Measurements from ENCODE around the gene LRRC75A. TPM values are rescaled to one million over a fixed set of nuclear protein-coding genes. Genes with fewer than 3 reads are reported as not detected.
"Not testable (repeated sequence)": the region's sequence is repeated elsewhere in the genome, so short reads cannot be mapped to it uniquely, and the experiment has no call there.

Gene LRRC75A
- polyA plus RNA-seq, 1 donor (not counting 4 experiments of a cell fraction or from before 2014, with no cell fraction given) = not detected

DNA sequence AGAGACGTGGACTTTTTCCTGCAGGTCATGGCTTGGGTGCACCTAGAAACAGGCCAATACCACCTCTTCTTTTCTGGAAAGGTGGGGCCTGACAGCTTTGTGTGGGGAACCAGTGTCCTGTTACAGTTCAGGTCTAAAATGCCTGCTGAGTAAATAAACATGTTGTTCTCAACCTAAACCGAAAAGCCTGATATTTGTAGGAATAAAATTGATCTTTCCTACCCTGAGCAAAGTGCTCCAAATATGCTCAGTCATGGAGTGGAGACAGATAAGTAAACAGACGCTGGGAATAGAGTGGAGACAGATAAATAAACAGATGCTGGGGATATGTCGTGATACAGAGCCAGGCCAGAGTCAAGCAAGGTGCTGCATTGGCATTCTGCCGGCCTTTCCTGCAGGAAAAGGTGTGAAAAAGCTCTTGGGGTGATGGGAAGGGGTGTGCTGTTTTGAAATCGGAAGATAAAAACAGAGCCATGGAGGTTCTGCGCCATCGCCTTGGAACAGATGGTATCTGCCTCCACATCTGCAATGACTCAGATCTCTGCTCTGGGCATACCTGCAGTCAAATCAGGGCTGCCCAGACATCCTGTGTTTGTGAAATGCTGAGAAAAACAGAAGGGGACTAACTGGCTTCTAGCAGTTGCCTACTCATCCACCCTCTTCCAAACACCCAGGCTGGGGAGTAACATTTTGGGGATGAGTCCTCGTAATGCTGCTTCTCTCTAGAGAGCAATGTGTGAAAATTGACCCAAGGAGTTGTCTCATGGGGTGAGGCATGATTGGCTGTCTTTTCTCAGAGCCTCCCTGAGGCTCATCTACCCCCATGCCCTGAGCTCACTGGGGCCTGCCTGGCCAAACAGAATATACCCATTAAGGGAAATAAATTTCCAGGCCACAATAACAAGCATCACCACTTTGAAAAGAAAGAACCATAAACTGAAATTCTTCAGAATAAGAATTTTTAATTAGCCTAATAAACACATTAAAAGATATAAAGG, 93.4 kb downstream of the LRRC75A start:
- DNase-seq (ENCODE audit: low read depth, low spot score) (no peak), FAIRE-seq (peak; percentile 89)
- peak overlapping the region; percentile 94 for H2AFZ ChIP-seq (ENCODE audit: control insufficient read depth, low read length)
- H3K4me1 ChIP-seq (ENCODE audit: control insufficient read depth, extremely low read depth, insufficient read depth, low read length) = peaks cover 9% of the 10 kb centered on the region
- H3K27me3 ChIP-seq (ENCODE audit: control insufficient read depth, extremely low read depth, insufficient read depth, low read length) = no peaks in the 10 kb centered on the region
- H3K9me3 ChIP-seq (ENCODE audit: control insufficient read depth, low read depth, low read length) = no peaks in the 10 kb centered on the region
- TF ChIP-seq EZH2 (IDR thresholded peaks at IDR 0.05; ENCODE audit: low read length) = no peak
- TF ChIP-seq, protein P1, sequence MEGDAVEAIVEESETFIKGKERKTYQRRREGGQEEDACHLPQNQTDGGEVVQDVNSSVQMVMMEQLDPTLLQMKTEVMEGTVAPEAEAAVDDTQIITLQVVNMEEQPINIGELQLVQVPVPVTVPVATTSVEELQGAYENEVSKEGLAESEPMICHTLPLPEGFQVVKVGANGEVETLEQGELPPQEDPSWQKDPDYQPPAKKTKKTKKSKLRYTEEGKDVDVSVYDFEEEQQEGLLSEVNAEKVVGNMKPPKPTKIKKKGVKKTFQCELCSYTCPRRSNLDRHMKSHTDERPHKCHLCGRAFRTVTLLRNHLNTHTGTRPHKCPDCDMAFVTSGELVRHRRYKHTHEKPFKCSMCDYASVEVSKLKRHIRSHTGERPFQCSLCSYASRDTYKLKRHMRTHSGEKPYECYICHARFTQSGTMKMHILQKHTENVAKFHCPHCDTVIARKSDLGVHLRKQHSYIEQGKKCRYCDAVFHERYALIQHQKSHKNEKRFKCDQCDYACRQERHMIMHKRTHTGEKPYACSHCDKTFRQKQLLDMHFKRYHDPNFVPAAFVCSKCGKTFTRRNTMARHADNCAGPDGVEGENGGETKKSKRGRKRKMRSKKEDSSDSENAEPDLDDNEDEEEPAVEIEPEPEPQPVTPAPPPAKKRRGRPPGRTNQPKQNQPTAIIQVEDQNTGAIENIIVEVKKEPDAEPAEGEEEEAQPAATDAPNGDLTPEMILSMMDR (optimal IDR thresholded peaks at IDR 0.05 in 1 of 3, IDR thresholded peaks at IDR 0.05 in 1 of 3, conservative IDR thresholded peaks at IDR 0.05 in 1 of 3; ENCODE audit: extremely low read depth in 1 of 3, insufficient read depth in 2 of 3, low read length in 3 of 3) = no peak
- dilution Hi-C loops (cut with MboI; ENCODE audit: extremely low pct_ligation_motif_present, low sequenced_read_pairs) = no loop called here
- no peak overlapping the region for H3K9ac ChIP-seq (ENCODE audit: control insufficient read depth, extremely low read depth, insufficient read depth, low read length)
- no peaks in the 10 kb centered on the region for H3K36me3 ChIP-seq (ENCODE audit: control insufficient read depth in 2 of 2, extremely low read depth in 1 of 2, insufficient read depth in 2 of 2, low read length in 2 of 2)
- no peaks in the 10 kb centered on the region for H3K79me2 ChIP-seq (ENCODE audit: control insufficient read depth, insufficient read depth, low read length)
- H4K20me1 ChIP-seq (ENCODE audit: control insufficient read depth, extremely low read depth, insufficient read depth, low read length) = no peaks in the 10 kb centered on the region
- no peaks in the 10 kb centered on the region for H3K9me1 ChIP-seq (ENCODE audit: control insufficient read depth, extremely low read depth, insufficient read depth, low read length)
- H3K4me2 ChIP-seq (ENCODE audit: control insufficient read depth, extremely low read depth, insufficient read depth, low read depth, low read length) = peak overlapping the region; percentile 66
- H3K4me3 ChIP-seq (ENCODE audit: control insufficient read depth in 2 of 3, extremely low read depth in 1 of 3, insufficient read depth in 2 of 3, low read depth in 1 of 3, low read length in 3 of 3) = no peak overlapping the region
- H3K27ac ChIP-seq (ENCODE audit: control insufficient read depth, insufficient read depth, low read length) = peak overlapping the region; percentile 40

DNA sequence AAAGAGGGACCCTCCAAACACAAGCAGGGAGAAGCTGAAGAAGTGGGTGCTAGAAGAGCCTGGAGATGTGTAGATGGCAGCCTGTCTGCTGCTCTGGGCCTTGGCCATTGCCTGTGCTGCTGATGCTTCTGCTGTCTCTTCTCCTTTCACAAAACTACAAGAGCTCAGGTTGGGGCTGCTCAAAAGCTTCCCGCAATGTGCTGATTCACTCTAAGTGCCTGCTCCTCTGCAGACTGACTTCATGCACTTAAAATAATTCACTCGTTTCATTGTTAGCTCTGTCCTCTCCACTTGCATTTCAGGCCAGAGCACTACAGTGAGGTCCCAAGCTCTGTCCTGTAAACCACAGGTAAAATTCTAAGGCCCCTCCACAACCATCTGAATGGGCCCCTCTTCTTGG, 95.3 kb downstream of the LRRC75A start:
- H3K9me3 ChIP-seq (ENCODE audit: control insufficient read depth, low read depth, low read length); H3K9ac ChIP-seq (ENCODE audit: control insufficient read depth, extremely low read depth, insufficient read depth, low read length); H3K4me2 ChIP-seq (ENCODE audit: control insufficient read depth, extremely low read depth, insufficient read depth, low read depth, low read length); FAIRE-seq; H2AFZ ChIP-seq (ENCODE audit: control insufficient read depth, low read length); dilution Hi-C loops (cut with MboI; ENCODE audit: extremely low pct_ligation_motif_present, low sequenced_read_pairs); H3K9me1 ChIP-seq (ENCODE audit: control insufficient read depth, extremely low read depth, insufficient read depth, low read length); H3K79me2 ChIP-seq (ENCODE audit: control insufficient read depth, insufficient read depth, low read length); H3K27ac ChIP-seq (ENCODE audit: control insufficient read depth, insufficient read depth, low read length); DNase-seq (ENCODE audit: low read depth, low spot score); H3K36me3 ChIP-seq (ENCODE audit: control insufficient read depth in 2 of 2, extremely low read depth in 1 of 2, insufficient read depth in 2 of 2, low read length in 2 of 2); H3K4me3 ChIP-seq (ENCODE audit: control insufficient read depth in 2 of 3, extremely low read depth in 1 of 3, insufficient read depth in 2 of 3, low read depth in 1 of 3, low read length in 3 of 3); H4K20me1 ChIP-seq (ENCODE audit: control insufficient read depth, extremely low read depth, insufficient read depth, low read length); H3K27me3 ChIP-seq (ENCODE audit: control insufficient read depth, extremely low read depth, insufficient read depth, low read length); H3K4me1 ChIP-seq (ENCODE audit: control insufficient read depth, extremely low read depth, insufficient read depth, low read length): not testable (repeated sequence)

DNA sequence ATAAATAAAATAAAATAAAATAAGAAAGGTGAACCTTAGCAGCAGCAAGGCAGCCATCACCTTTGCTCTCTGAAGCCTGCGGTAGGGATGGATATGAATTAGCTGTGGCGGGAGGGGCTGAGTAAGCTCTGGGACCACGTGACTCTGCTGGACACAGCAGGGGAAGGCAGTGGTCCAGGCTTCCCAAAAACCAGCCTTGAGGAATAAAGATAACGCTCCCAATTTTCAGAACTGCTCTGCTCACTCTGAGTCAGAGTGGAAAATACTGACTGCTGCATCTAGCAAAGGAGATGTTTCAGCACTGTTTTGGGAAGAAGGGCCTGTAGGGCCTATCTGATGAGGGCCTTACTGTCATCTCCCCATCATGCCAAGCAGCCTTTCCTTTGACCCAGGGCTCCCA, 96.1 kb downstream of the LRRC75A start:
- not testable (repeated sequence) for H3K9ac ChIP-seq (ENCODE audit: control insufficient read depth, extremely low read depth, insufficient read depth, low read length); H3K4me2 ChIP-seq (ENCODE audit: control insufficient read depth, extremely low read depth, insufficient read depth, low read depth, low read length); H2AFZ ChIP-seq (ENCODE audit: control insufficient read depth, low read length)

DNA sequence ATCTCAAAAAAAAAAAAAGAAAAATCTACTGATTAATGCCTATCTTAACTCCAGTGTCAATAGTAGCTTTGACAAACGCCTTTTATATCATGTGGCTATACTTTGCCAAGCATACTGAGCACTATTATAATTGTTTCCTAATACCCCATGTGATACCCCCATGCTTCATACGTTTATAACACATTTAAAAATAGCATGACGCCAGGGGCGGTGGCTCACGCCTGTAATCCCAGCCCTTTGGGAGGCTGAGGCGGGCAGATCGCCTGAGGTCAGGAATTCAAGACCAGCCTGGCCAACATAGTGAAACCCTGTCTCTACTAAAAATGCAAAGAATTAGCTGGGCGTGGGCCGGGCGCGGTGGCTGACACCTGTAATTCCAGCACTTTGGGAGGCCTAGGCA, 99.5 kb downstream of the LRRC75A start:
- H3K4me2 ChIP-seq (ENCODE audit: control insufficient read depth, extremely low read depth, insufficient read depth, low read depth, low read length); H3K4me3 ChIP-seq (ENCODE audit: control insufficient read depth in 2 of 3, extremely low read depth in 1 of 3, insufficient read depth in 2 of 3, low read depth in 1 of 3, low read length in 3 of 3); H2AFZ ChIP-seq (ENCODE audit: control insufficient read depth, low read length); H3K79me2 ChIP-seq (ENCODE audit: control insufficient read depth, insufficient read depth, low read length); H3K27ac ChIP-seq (ENCODE audit: control insufficient read depth, insufficient read depth, low read length); FAIRE-seq; H3K36me3 ChIP-seq (ENCODE audit: control insufficient read depth in 2 of 2, extremely low read depth in 1 of 2, insufficient read depth in 2 of 2, low read length in 2 of 2); DNase-seq (ENCODE audit: low read depth, low spot score); H3K9me1 ChIP-seq (ENCODE audit: control insufficient read depth, extremely low read depth, insufficient read depth, low read length); H3K9me3 ChIP-seq (ENCODE audit: control insufficient read depth, low read depth, low read length); dilution Hi-C loops (cut with MboI; ENCODE audit: extremely low pct_ligation_motif_present, low sequenced_read_pairs); H3K9ac ChIP-seq (ENCODE audit: control insufficient read depth, extremely low read depth, insufficient read depth, low read length); H3K27me3 ChIP-seq (ENCODE audit: control insufficient read depth, extremely low read depth, insufficient read depth, low read length); H3K4me1 ChIP-seq (ENCODE audit: control insufficient read depth, extremely low read depth, insufficient read depth, low read length); H4K20me1 ChIP-seq (ENCODE audit: control insufficient read depth, extremely low read depth, insufficient read depth, low read length): not testable (repeated sequence)

More for the DNA sequence above, 96.1 kb downstream of the LRRC75A start:
- FAIRE-seq; dilution Hi-C loops (cut with MboI; ENCODE audit: extremely low pct_ligation_motif_present, low sequenced_read_pairs); H3K4me1 ChIP-seq (ENCODE audit: control insufficient read depth, extremely low read depth, insufficient read depth, low read length); H3K27me3 ChIP-seq (ENCODE audit: control insufficient read depth, extremely low read depth, insufficient read depth, low read length); DNase-seq (ENCODE audit: low read depth, low spot score); H3K36me3 ChIP-seq (ENCODE audit: control insufficient read depth in 2 of 2, extremely low read depth in 1 of 2, insufficient read depth in 2 of 2, low read length in 2 of 2); H3K4me3 ChIP-seq (ENCODE audit: control insufficient read depth in 2 of 3, extremely low read depth in 1 of 3, insufficient read depth in 2 of 3, low read depth in 1 of 3, low read length in 3 of 3); H3K27ac ChIP-seq (ENCODE audit: control insufficient read depth, insufficient read depth, low read length); H3K9me3 ChIP-seq (ENCODE audit: control insufficient read depth, low read depth, low read length); H3K79me2 ChIP-seq (ENCODE audit: control insufficient read depth, insufficient read depth, low read length); H3K9me1 ChIP-seq (ENCODE audit: control insufficient read depth, extremely low read depth, insufficient read depth, low read length); H4K20me1 ChIP-seq (ENCODE audit: control insufficient read depth, extremely low read depth, insufficient read depth, low read length): not testable (repeated sequence)

Data from keratinocyte (primary cell).